ENCODE measurements around the gene SGCA. TPM values are rescaled to one million over a fixed set of nuclear protein-coding genes. Genes with fewer than 3 reads are reported as not detected.

The SGCA gene
- polyA plus RNA-seq, 1 donor (not counting 4 experiments of a cell fraction or from before 2014, with no cell fraction given), result not detected

DNA sequence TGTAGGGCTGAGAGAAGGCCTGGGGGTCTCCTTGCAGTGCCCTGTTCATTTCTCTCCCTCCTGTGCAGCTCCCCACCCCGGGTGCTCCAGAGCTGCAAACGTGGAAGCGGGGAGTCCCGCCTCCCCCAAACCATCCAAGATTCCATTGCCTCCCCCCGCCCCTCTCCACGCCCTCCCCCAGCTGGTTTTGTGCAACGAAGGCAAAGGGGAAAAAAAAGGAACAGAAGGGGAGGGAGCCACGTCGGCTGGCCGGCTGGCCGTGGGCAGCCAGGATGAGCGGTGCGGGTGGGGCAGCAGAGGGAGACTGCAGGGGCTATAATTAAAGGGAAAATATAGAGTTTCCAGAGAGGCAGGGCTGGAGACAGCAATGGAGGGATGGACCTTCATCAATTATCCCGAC lies 37.3 kb downstream of the SGCA start:
- Histone ChIP-seq H4K20me1 (ENCODE audit: control insufficient read depth, extremely low read depth, insufficient read depth, low read length) (no peaks in the 10 kb centered on the region), H3K27me3 (ENCODE audit: control insufficient read depth, extremely low read depth, insufficient read depth, low read length) (peaks cover 52% of the 10 kb centered on the region), H3K4me2 (ENCODE audit: control insufficient read depth, extremely low read depth, insufficient read depth, low read depth, low read length) (no peak overlapping the region), H3K27ac (ENCODE audit: control insufficient read depth, insufficient read depth, low read length) (no peak overlapping the region), H3K9me3 (ENCODE audit: control insufficient read depth, low read depth, low read length) (no peaks in the 10 kb centered on the region), H3K36me3 (ENCODE audit: control insufficient read depth in 2 of 2, extremely low read depth in 1 of 2, insufficient read depth in 2 of 2, low read length in 2 of 2) (no peaks in the 10 kb centered on the region), H2AFZ (ENCODE audit: control insufficient read depth, low read length) (no peak overlapping the region), H3K9ac (ENCODE audit: control insufficient read depth, extremely low read depth, insufficient read depth, low read length) (no peak overlapping the region), H3K4me3 (ENCODE audit: control insufficient read depth in 2 of 3, extremely low read depth in 1 of 3, insufficient read depth in 2 of 3, low read depth in 1 of 3, low read length in 3 of 3) (no peak overlapping the region), H3K4me1 (ENCODE audit: control insufficient read depth, extremely low read depth, insufficient read depth, low read length) (peaks cover 9% of the 10 kb centered on the region), H3K9me1 (ENCODE audit: control insufficient read depth, extremely low read depth, insufficient read depth, low read length) (no peaks in the 10 kb centered on the region), H3K79me2 (ENCODE audit: control insufficient read depth, insufficient read depth, low read length) (no peaks in the 10 kb centered on the region)
- TF ChIP-seq, protein P1, sequence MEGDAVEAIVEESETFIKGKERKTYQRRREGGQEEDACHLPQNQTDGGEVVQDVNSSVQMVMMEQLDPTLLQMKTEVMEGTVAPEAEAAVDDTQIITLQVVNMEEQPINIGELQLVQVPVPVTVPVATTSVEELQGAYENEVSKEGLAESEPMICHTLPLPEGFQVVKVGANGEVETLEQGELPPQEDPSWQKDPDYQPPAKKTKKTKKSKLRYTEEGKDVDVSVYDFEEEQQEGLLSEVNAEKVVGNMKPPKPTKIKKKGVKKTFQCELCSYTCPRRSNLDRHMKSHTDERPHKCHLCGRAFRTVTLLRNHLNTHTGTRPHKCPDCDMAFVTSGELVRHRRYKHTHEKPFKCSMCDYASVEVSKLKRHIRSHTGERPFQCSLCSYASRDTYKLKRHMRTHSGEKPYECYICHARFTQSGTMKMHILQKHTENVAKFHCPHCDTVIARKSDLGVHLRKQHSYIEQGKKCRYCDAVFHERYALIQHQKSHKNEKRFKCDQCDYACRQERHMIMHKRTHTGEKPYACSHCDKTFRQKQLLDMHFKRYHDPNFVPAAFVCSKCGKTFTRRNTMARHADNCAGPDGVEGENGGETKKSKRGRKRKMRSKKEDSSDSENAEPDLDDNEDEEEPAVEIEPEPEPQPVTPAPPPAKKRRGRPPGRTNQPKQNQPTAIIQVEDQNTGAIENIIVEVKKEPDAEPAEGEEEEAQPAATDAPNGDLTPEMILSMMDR (optimal IDR thresholded peaks at IDR 0.05 in 1 of 3, IDR thresholded peaks at IDR 0.05 in 1 of 3, conservative IDR thresholded peaks at IDR 0.05 in 1 of 3; ENCODE audit: extremely low read depth in 1 of 3, insufficient read depth in 2 of 3, low read length in 3 of 3), result no peak
- TF ChIP-seq EZH2 (IDR thresholded peaks at IDR 0.05; ENCODE audit: low read length), result no peak
- no peak for FAIRE-seq
- no peak for DNase-seq (ENCODE audit: low read depth, low spot score)
- dilution Hi-C loops (cut with MboI; ENCODE audit: extremely low pct_ligation_motif_present, low sequenced_read_pairs), result no loop called here

DNA sequence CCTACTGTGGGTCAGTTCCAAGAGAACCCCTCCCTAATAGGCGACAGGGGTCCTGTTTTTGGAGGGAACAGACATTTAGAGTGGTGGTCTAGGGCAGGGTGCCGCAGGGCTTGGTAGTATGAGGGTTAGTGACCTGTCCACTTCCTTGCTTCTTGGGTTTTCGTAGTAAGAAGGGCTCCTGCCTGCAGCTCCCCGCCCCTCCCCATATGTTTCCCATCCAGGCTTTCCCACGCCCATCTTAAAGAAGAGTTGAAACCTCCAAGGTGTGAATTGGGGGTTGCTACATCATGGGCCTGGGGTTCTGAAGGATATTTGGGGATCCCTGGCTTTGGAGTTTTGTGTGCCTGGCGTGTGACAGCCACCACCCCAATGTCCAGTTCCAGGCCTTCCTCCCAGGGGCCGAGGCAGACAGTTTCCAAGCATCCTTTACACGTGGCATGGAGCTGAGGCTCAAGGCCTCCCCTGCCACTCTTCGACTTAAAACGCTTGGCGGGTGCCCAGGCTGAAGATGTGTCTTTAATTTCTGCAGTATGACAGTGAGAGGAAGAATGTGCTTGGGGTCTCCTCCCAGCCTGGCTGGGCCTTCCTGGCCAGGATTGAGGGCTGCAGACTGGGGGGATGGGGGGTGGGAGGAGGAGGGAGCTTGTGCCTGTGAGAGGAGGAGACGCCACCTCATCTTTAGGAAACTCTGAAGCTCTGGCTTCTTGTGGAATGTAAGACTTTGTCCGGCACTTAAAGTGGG lies 38.0 kb downstream of the SGCA start:
- H4K20me1 ChIP-seq (ENCODE audit: control insufficient read depth, extremely low read depth, insufficient read depth, low read length), result no peaks in the 10 kb centered on the region
- H3K4me1 ChIP-seq (ENCODE audit: control insufficient read depth, extremely low read depth, insufficient read depth, low read length), result peaks cover 9% of the 10 kb centered on the region
- no peak overlapping the region for H3K9ac ChIP-seq (ENCODE audit: control insufficient read depth, extremely low read depth, insufficient read depth, low read length)
- H3K27me3 ChIP-seq (ENCODE audit: control insufficient read depth, extremely low read depth, insufficient read depth, low read length), result peaks cover 52% of the 10 kb centered on the region
- FAIRE-seq (no peak), DNase-seq (ENCODE audit: low read depth, low spot score) (no peak)
- no peak overlapping the region for H3K27ac ChIP-seq (ENCODE audit: control insufficient read depth, insufficient read depth, low read length)
- no peaks in the 10 kb centered on the region for H3K79me2 ChIP-seq (ENCODE audit: control insufficient read depth, insufficient read depth, low read length)
- no peaks in the 10 kb centered on the region for H3K9me1 ChIP-seq (ENCODE audit: control insufficient read depth, extremely low read depth, insufficient read depth, low read length)
- H3K36me3 ChIP-seq (ENCODE audit: control insufficient read depth in 2 of 2, extremely low read depth in 1 of 2, insufficient read depth in 2 of 2, low read length in 2 of 2), result no peaks in the 10 kb centered on the region
- dilution Hi-C loops (cut with MboI; ENCODE audit: extremely low pct_ligation_motif_present, low sequenced_read_pairs), result no loop called here
- no peak overlapping the region for H3K4me2 ChIP-seq (ENCODE audit: control insufficient read depth, extremely low read depth, insufficient read depth, low read depth, low read length)
- H3K9me3 ChIP-seq (ENCODE audit: control insufficient read depth, low read depth, low read length), result no peaks in the 10 kb centered on the region
- TF ChIP-seq, protein P1 (optimal IDR thresholded peaks at IDR 0.05 in 1 of 3, IDR thresholded peaks at IDR 0.05 in 1 of 3, conservative IDR thresholded peaks at IDR 0.05 in 1 of 3; ENCODE audit: extremely low read depth in 1 of 3, insufficient read depth in 2 of 3, low read length in 3 of 3), result no peak
- no peak for TF ChIP-seq EZH2 (IDR thresholded peaks at IDR 0.05; ENCODE audit: low read length)
- H2AFZ ChIP-seq (ENCODE audit: control insufficient read depth, low read length), result no peak overlapping the region
- H3K4me3 ChIP-seq (ENCODE audit: control insufficient read depth in 2 of 3, extremely low read depth in 1 of 3, insufficient read depth in 2 of 3, low read depth in 1 of 3, low read length in 3 of 3), result no peak overlapping the region

Data from keratinocyte (primary cell).